PC-9 (cell line): Measurements from ENCODE around the gene R3HCC1L.

ENCODE experiments used
- EZH2 ChIP-seq: fragments of 200-600 bp; sonication (generic); IDR thresholded peaks from 2 replicates; pipeline ENCODE4 v1.8.0; 2017; ENCODE audit warnings: antibody characterized with exemption, low read depth
- TF ChIP-seq, protein P1 (sequence below): fragments of 200-600 bp; sonication (generic); conservative IDR thresholded peaks from 2 replicates; pipeline ENCODE4 v1.6.1; 2017; ENCODE audit warnings: mixed run types, antibody characterized with exemption, mild to moderate bottlenecking, moderate library complexity

DNA sequence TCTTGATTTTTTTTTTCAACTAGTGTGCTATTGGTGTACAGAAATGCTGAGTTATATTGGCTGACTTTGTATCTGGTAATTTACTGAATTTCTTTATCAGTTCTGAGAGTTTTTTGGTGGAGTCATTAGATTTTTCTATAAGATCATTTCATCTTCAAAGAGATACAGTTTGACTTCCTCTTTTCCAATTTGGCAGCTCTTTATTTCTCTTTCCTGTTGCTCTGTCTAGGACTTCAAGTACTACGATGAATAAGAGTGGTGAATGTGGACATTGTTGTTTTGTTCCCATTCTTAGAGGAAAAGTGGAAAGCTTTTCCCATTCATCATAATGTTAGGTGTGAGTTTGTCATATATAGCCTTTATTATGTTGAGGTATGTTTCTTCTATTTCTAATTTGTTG lies 83.3 kb downstream of the R3HCC1L start:
- TF ChIP-seq, protein P1, sequence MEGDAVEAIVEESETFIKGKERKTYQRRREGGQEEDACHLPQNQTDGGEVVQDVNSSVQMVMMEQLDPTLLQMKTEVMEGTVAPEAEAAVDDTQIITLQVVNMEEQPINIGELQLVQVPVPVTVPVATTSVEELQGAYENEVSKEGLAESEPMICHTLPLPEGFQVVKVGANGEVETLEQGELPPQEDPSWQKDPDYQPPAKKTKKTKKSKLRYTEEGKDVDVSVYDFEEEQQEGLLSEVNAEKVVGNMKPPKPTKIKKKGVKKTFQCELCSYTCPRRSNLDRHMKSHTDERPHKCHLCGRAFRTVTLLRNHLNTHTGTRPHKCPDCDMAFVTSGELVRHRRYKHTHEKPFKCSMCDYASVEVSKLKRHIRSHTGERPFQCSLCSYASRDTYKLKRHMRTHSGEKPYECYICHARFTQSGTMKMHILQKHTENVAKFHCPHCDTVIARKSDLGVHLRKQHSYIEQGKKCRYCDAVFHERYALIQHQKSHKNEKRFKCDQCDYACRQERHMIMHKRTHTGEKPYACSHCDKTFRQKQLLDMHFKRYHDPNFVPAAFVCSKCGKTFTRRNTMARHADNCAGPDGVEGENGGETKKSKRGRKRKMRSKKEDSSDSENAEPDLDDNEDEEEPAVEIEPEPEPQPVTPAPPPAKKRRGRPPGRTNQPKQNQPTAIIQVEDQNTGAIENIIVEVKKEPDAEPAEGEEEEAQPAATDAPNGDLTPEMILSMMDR: no peak
- no peak for TF ChIP-seq EZH2
